Activated naive CD4-positive, alpha-beta T cell (primary cell): Measurements from ENCODE around the gene BARD1.
"Not testable (repeated sequence)": the region's sequence is repeated elsewhere in the genome, so short reads cannot be mapped to it uniquely, and the experiment has no call there.

Experiments
- DNase-seq, 4 experiments: peaks; one replicate each; lab custom pipeline; 2025; lab: John Stamatoyannopoulos, UW

BARD1 gene

DNA sequence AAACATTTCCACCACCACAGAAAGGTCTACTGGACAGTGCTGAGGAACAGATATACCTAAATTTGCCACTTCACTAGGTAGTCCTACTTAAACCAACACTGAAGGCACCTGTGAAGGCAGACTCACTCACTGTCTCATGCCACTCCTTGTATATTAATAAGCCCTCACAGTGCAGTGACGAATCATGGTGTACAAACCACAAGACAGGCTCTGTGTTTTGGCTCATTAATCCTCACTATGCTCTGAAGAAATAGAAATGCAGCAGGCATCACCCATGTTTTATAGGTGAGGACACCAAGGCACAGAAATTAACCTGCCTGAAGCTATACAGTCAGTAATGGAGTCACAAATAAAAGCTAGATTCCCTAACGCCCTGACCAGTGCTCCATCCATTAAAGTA, 44.3 kb downstream of the BARD1 start:
- DNase-seq: no peak

DNA sequence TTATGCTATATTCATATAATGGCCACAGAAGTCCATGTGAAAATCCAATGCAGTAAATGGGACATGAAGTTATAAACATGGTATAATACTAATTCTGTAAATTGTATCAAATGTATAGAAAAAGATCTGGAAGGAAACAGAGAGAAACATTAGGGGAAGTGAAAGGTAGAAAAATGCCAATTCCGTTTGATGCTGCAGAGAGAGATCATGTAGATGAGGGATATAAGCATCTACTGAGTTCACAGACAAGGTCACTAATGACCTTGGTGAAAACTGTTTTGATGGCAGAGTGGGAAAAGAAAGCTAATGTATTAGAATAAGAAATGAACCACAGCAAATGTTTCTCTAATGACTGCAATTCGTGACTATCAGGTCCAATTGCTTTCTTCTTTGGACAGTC, 56.0 kb downstream of the BARD1 start:
- DNase-seq: no peak

DNA sequence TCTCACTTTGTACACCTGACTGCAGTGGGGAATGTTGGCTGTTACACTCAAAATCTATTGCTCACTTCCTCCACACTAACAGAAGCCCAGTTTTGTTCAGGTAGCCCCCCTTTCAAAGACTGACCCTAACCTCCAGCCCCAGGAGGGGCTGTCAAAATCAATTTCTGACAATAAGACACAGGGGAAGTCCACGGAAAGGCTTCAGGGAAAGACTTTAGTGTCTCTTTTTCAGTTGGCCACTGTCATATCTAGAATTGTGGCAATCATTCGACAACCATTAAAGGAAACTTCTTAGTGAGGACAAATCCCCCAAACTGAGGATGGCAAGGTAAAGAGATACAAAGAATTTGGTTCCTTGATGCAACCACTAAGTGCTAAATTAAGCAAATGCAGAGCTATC, 59.0 kb downstream of the BARD1 start:
- DNase-seq: no peak

DNA sequence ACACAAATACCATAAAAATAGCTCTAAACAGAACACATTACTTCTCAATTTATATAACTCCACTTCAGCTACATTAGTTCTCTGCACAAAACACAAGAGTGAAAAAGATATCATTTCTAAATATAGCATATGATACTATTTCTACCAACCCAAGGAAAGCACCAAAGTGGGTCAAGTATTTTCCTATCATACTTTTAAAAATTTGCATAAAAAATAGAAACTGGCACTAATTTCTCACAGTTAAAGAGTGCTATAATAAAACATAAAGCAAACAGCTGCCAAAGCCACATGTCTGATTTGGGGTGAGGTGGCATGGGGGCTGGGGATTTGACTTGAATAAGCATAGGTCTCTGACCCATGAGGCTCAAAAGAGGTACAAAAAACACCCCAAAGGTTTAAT, 61.5 kb downstream of the BARD1 start:
- no peak for DNase-seq

GRCh38 chr2:214742119-214742518, 67.4 kb downstream of the BARD1 start:
- no peak for DNase-seq

GRCh38 chr2:214740867-214741395, 68.6 kb downstream of the BARD1 start:
- DNase-seq: no peak

- no peak for DNase-seq
Observed at GRCh38 chr2:214737188-214737587, 72.3 kb downstream of the BARD1 start.

GRCh38 chr2:214730800-214731407, 78.6 kb downstream of the BARD1 start:
- DNase-seq: no peak

GRCh38 chr2:214730248-214730647, 79.2 kb downstream of the BARD1 start:
- DNase-seq: no peak

- no peak for DNase-seq
Observed at GRCh38 chr2:214724741-214725140, 84.7 kb downstream of the BARD1 start.

DNA sequence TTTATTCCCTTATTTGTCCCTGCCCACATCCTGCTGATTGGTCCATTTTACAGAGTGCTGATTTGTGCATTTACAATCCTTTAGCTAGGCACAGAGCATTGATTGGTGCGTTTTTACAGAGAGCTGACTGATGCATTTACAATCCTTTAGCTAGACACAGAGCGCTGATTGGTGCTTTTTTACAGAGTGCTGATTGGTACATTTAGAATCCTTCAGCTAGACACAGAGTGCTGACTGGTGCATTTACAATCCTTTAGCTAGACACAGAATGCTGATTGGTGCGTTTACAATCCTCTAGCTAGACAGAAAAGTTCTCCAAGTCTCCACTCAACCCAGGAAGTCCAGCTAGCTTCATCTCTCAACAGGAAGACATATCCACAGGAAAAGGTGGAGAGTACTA, 91.6 kb downstream of the BARD1 start:
- DNase-seq: not testable (repeated sequence)

GRCh38 chr2:214716811-214717560, 92.5 kb downstream of the BARD1 start:
- DNase-seq: no peak

- no peak for DNase-seq
Observed at GRCh38 chr2:214715025-214715424, 94.5 kb downstream of the BARD1 start.

DNA sequence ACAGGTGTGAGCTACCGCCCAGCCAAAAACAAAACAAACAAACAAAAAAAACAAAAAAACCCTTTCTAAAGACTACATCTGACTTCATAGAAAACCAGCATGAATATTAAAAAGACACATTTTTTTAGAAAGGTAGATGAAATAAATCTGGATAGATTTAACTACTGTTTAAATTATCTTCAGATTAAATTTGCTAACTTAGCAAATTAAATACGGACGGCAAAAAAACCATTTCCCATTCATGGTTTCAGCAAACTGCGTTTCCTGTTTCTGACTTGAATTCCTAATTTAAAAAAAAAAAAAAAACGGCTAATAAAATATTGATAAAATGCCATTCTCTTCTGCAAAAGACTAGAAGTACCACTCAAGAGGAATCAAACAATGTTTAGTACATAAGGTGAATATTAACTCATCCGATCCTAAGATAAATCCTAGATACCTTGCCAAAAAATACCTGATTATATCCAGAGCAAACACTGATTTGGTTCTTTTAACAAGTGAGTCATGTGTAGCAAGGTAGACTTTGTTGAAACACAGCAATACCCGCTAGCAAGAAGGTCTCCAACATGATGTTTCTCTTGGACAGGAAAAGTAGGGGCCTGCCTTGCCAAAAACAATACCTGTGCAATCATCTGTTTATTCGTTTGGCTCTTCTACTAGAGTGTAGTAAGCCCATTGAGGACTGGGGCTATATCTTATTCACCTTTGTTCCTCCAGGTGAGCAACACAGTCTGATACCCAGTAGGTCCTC, 96.2 kb downstream of the BARD1 start:
- no peak for DNase-seq

DNA sequence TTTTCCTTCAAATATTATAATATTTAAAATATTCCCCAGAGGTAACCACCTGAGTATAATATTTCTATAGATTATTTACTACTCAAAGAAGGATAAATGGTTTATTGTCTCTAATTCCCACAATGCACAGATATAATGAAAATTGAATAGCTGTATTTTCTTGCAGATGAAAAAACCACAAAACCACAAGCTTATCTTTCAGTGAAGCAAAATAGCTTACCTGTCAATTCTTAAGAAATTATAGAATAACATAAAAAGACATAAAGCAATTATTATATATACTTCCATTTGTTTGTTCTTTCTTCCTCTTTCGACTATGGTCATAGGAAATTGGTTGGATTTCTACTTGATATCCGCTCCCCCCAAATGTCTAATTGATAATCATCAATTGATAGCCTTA, 98.8 kb downstream of the BARD1 start:
- DNase-seq: no peak

- no peak for DNase-seq
Observed at GRCh38 chr2:214706986-214707385, 102.5 kb downstream of the BARD1 start.

GRCh38 chr2:214699236-214699635, 110.2 kb downstream of the BARD1 start:
- no peak for DNase-seq

GRCh38 chr2:214696681-214697080, 112.8 kb downstream of the BARD1 start:
- DNase-seq: no peak

DNA sequence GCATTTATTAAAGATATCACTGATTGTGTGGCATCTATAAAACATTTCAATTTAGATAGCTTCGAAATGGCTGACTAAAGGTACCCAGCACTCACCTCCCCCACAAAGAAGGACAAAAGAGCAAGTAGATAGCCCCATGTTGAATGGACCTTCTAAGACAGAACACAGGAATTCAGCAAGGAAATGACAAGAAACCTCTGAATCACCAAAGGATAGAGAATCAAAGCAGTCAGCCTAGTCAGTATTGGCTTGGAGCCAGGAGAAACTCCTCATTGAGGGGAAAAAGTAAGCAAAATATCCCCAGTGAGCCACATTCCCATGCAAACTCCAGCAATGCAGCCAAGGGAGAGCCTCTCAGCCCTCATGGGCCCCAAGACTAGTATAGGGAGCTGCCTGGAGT, 113.7 kb downstream of the BARD1 start:
- no peak for DNase-seq

DNA sequence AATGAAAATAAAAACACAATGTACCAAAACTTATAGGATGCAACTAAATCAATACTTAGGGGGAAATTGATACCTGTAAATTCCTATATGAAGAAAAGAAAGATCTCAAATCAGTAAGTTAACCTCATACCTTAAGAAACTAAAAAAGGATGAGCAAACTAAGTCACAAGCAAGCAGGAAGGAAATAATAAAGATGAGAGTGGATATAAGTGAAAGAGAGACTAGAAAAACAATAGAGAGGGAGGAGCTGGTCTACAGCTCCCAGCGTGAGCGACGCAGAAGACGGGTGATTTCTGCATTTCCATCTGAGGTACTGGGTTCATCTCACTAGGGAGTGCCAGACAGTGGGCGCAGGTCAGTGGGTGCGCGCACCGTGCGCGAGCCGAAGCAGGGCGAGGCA, 125.9 kb downstream of the BARD1 start:
- not testable (repeated sequence) for DNase-seq

DNA sequence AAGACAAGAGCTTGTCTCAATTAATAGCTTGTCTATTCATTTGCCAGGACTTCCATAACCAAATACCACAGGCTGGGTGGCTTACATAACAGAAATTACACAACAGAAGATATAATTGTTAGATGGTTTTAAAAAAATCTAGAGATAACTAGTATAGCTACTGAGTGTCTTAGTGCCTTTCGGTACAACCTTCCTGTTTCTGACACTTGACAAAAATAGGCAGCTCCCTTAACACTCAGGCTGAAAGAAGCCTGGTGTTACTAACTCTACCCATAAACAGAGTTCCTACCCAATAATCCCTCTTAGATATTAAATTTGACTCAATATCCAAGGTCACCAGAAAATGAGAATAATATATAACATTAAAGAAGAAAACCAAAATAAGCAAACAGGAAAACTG, 129.7 kb downstream of the BARD1 start:
- DNase-seq: no peak

- no peak for DNase-seq
Observed at GRCh38 chr2:214676421-214677089, 132.9 kb downstream of the BARD1 start.
